BE2C (cell line): Measurements from ENCODE around the gene OR9A2.

Source experiments
- DNase-seq: peaks from one replicate; pipeline ENCODE4 v3.0.0-alpha.2; 2020
- H3K27me3 ChIP-seq: fragments of 250-450 bp; sonication (Bioruptor Pico); 2 replicates; pipeline ENCODE4 v1.5.1; 2020; ENCODE audit warnings: mild to moderate bottlenecking
- H3K36me3 ChIP-seq: fragments of 250-450 bp; sonication (Bioruptor Pico); 2 replicates; pipeline ENCODE4 v1.5.1; 2020; ENCODE audit warnings: mild to moderate bottlenecking
- H3K4me1 ChIP-seq: fragments of 250-450 bp; sonication (Bioruptor Pico); 2 replicates; pipeline ENCODE4 v1.5.1; 2020
- H3K4me3 ChIP-seq: 2 replicates; pipeline ENCODE4 v1.5.1; 2011; ENCODE audit warnings: low read depth, low read length
- H3K9me3 ChIP-seq: fragments of 250-450 bp; sonication (Bioruptor Pico); 2 replicates; pipeline ENCODE4 v1.5.1; 2020
- CTCF ChIP-seq: IDR thresholded peaks from 2 replicates; pipeline ENCODE4 v1.5.1; 2012; ENCODE audit warnings: mild to moderate bottlenecking, low read depth, low read length

Gene OR9A2

GRCh38 chr7:143048827-143049226 is 21.9 kb upstream of the OR9A2 start:
- H3K27me3 ChIP-seq, result no peaks in the 10 kb centered on the region
- H3K4me3 ChIP-seq, result no peak overlapping the region
- H3K9me3 ChIP-seq, result no peaks in the 10 kb centered on the region
- no peaks in the 10 kb centered on the region for H3K36me3 ChIP-seq
- no peaks in the 10 kb centered on the region for H3K4me1 ChIP-seq
- no peak for DNase-seq
- no peak for TF ChIP-seq CTCF

GRCh38 chr7:143047326-143047725 is 20.4 kb upstream of the OR9A2 start:
- no peaks in the 10 kb centered on the region for H3K27me3 ChIP-seq
- no peaks in the 10 kb centered on the region for H3K36me3 ChIP-seq
- TF ChIP-seq CTCF, result no peak
- no peak for DNase-seq
- no peaks in the 10 kb centered on the region for H3K9me3 ChIP-seq
- H3K4me3 ChIP-seq, result no peak overlapping the region
- H3K4me1 ChIP-seq, result no peaks in the 10 kb centered on the region

GRCh38 chr7:143046426-143046851 is 19.5 kb upstream of the OR9A2 start:
- H3K4me1 ChIP-seq, result no peaks in the 10 kb centered on the region
- no peaks in the 10 kb centered on the region for H3K27me3 ChIP-seq
- no peaks in the 10 kb centered on the region for H3K9me3 ChIP-seq
- TF ChIP-seq CTCF, result no peak
- no peak for DNase-seq
- no peak overlapping the region for H3K4me3 ChIP-seq
- no peaks in the 10 kb centered on the region for H3K36me3 ChIP-seq

- no peaks in the 10 kb centered on the region for H3K27me3 ChIP-seq
- no peaks in the 10 kb centered on the region for H3K9me3 ChIP-seq
- no peak for DNase-seq
- H3K4me1 ChIP-seq, result no peaks in the 10 kb centered on the region
- TF ChIP-seq CTCF, result no peak
- no peak overlapping the region for H3K4me3 ChIP-seq
- no peaks in the 10 kb centered on the region for H3K36me3 ChIP-seq
Measured at GRCh38 chr7:143043391-143043790, 16.5 kb upstream of the OR9A2 start.

GRCh38 chr7:143042790-143043271 is 15.9 kb upstream of the OR9A2 start:
- Histone ChIP-seq H3K9me3 (no peaks in the 10 kb centered on the region), H3K4me3 (no peak overlapping the region), H3K36me3 (no peaks in the 10 kb centered on the region), H3K4me1 (no peaks in the 10 kb centered on the region), H3K27me3 (no peaks in the 10 kb centered on the region)
- DNase-seq, result no peak
- TF ChIP-seq CTCF, result no peak

GRCh38 chr7:143042159-143042789 is 15.3 kb upstream of the OR9A2 start:
- Histone ChIP-seq H3K27me3 (no peaks in the 10 kb centered on the region), H3K4me3 (no peak overlapping the region), H3K4me1 (no peaks in the 10 kb centered on the region), H3K9me3 (no peaks in the 10 kb centered on the region), H3K36me3 (no peaks in the 10 kb centered on the region)
- no peak for TF ChIP-seq CTCF
- no peak for DNase-seq
